PC-3 (cell line): ENCODE measurements around the gene CPT1C. TPM values are rescaled to one million over a fixed set of nuclear protein-coding genes. Genes with fewer than 3 reads are reported as not detected.

Source experiments
- ATAC-seq: fragments of 200-7000 bp; cut with Tn5 transposase; 2 replicates; pipeline ENCODE4 v1.9.1; 2020; ENCODE audit warnings: mild to moderate bottlenecking, moderate library complexity
- BruUV-seq: library from RNA; stranded (reverse); fragments of 400-500 nt; replicated peaks from 2 replicates; lab custom pipeline; 2021; lab: Mats Ljungman, UMichigan
- CTCF ChIA-PET: fragments of 300-600 bp; sonication (Branson Sonifier 250); formaldehyde crosslinking; loops from one replicate; lab custom pipeline; 2022; ENCODE audit warnings: antibody characterized with exemption; lab: Charles Lee
- POLR2A ChIA-PET: fragments of 300-600 bp; sonication (Branson Sonifier 250); formaldehyde crosslinking; loops from one replicate; lab custom pipeline; 2022; ENCODE audit warnings: antibody characterized with exemption; ENCODE audit not compliant: unreplicated experiment; lab: Charles Lee
- DNase-seq: peaks from one replicate; pipeline ENCODE4 v3.0.0-alpha.2; 2015
- H2AFZ ChIP-seq: fragments of 300-600 bp; sonication (generic); 2 replicates; pipeline ENCODE4 v1.6.0; 2016; ENCODE audit warnings: antibody characterized with exemption, low read length
- H3F3A ChIP-seq: fragments of 300-600 bp; sonication (generic); one replicate; pipeline ENCODE4 v1.6.0; 2017; ENCODE audit warnings: antibody characterized with exemption, low read length, control low read depth, mild to moderate bottlenecking; ENCODE audit not compliant: unreplicated experiment
- H3K27ac ChIP-seq: fragments of 300-600 bp; sonication (generic); 2 replicates; pipeline ENCODE4 v1.5.1; 2016; ENCODE audit warnings: mild to moderate bottlenecking, low read length
- H3K27me3 ChIP-seq: fragments of 300-600 bp; sonication (generic); 2 replicates; pipeline ENCODE4 v1.6.1; 2016; ENCODE audit warnings: low read length, mixed read lengths
- H3K36me3 ChIP-seq: fragments of 300-600 bp; sonication (generic); 2 replicates; pipeline ENCODE4 v1.6.1; 2016; ENCODE audit warnings: low read depth, mixed run types, low read length, mixed read lengths
- H3K4me1 ChIP-seq: fragments of 300-600 bp; sonication (generic); 2 replicates; pipeline ENCODE4 v1.5.1; 2016; ENCODE audit warnings: low read length; ENCODE audit not compliant: insufficient read depth
- H3K4me2 ChIP-seq: fragments of 300-600 bp; sonication (generic); 2 replicates; pipeline ENCODE4 v1.6.0; 2016; ENCODE audit warnings: low read length
- H3K4me3 ChIP-seq: fragments of 300-600 bp; sonication (generic); 2 replicates; pipeline ENCODE4 v1.5.1; 2016; ENCODE audit warnings: mild to moderate bottlenecking, low read length, mixed read lengths
- H3K79me2 ChIP-seq: fragments of 300-600 bp; sonication (generic); 2 replicates; pipeline ENCODE4 v1.6.1; 2017; ENCODE audit warnings: low read length, mixed read lengths
- H3K9ac ChIP-seq: fragments of 300-600 bp; sonication (generic); 2 replicates; pipeline ENCODE4 v1.6.0; 2016; ENCODE audit warnings: mild to moderate bottlenecking, low read length
- H3K9me2 ChIP-seq: fragments of 300-600 bp; sonication (generic); replicated peaks from 2 replicates; pipeline ENCODE4 v1.6.1; 2016; ENCODE audit warnings: mixed run types, low read length, mixed read lengths
- H3K9me3 ChIP-seq: fragments of 300-600 bp; sonication (generic); 2 replicates; pipeline ENCODE4 v1.6.1; 2016; ENCODE audit warnings: low read length, mixed read lengths
- H4K20me1 ChIP-seq: fragments of 300-600 bp; sonication (generic); 2 replicates; pipeline ENCODE4 v1.6.1; 2016; ENCODE audit warnings: low read length, mixed read lengths
- EZH2 ChIP-seq: fragments of 300-600 bp; sonication (generic); IDR thresholded peaks from one replicate; pipeline ENCODE4 v1.6.1; 2017; ENCODE audit warnings: antibody characterized with exemption, mild to moderate bottlenecking, low read length; ENCODE audit not compliant: unreplicated experiment
- EZH2phosphoT487 ChIP-seq: fragments of 300-600 bp; sonication (generic); IDR thresholded peaks from 2 replicates; pipeline ENCODE4 v1.6.1; 2018; ENCODE audit warnings: mild to moderate bottlenecking, antibody characterized with exemption, low read length, borderline replicate concordance
- intact Hi-C: fragments of 100-400 bp; cut with micrococcal nuclease; formaldehyde crosslinking; loops from 2 replicates; pipeline ENCODE4 v1.9.0; 2023
- total RNA-seq: library from RNA; depleted of rRNA; stranded (reverse); fragments of >200 nt; gene quantifications from 2 replicates; pipeline ENCODE4 v1.2.3, GENCODE V29; 2014
- TF ChIP-seq, protein P1 (sequence below): fragments of 300-600 bp; sonication (generic); conservative IDR thresholded peaks from 2 replicates; pipeline ENCODE4 v1.5.1; 2017; ENCODE audit warnings: antibody characterized with exemption, low read depth, mild to moderate bottlenecking, low read length

CPT1C gene
- total RNA-seq, 1 experiment from 2014 or later, result 11.5 TPM

DNA sequence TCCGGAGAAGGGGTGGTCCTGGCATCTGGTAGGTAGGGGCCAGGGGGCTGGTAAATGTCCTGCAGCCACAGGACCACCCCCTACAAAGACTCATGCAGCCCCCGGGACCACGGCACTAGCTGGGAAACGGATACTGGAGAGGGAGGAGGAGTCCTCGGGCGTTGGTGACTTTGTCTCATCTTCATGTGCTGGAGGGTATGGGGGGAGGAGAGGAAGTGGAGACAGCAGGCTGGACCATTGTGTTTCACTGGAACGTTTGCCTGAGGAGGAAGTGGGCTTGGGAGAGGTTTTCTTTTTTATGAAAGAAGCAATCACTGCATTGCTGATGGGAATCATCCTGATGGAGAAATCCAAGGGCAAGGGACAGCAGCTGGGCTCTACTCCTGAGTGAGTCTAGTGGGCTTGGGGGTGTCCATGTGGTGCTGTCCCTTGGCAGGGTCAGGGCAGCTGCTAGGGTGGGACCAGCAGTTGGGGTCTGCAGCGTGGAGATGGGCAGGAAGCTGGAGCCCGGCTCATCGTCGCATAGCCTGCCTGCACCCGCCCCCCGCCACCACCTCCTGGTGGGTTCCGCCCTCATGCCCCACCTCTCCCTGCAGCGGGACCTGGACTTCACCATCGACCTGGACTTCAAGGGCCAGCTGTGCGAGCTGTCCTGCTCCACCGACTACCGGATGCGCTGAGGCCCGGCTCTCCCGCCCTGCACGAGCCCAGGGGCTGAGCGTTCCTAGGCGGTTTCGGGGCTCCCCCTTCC, 3.2 kb upstream of the CPT1C start:
- DNase-seq (peak; percentile 31), ATAC-seq (no peak)
- Histone ChIP-seq H3K9ac (no peak overlapping the region), H4K20me1 (peaks cover 14% of the 10 kb centered on the region; the same call in 1 of the 2 replicates), H3K79me2 (no peaks in the 10 kb centered on the region), H3K9me3 (no peaks in the 10 kb centered on the region), H3F3A (no peaks in the 10 kb centered on the region), H3K36me3 (peaks cover 31% of the 10 kb centered on the region), H3K4me2 (no peak overlapping the region), H3K27ac (no peak overlapping the region), H2AFZ (no peak overlapping the region), H3K27me3 (no peaks in the 10 kb centered on the region), H3K4me3 (no peak overlapping the region), H3K4me1 (peaks cover 19% of the 10 kb centered on the region), H3K9me2 (no peaks in the 10 kb centered on the region)
- CTCF ChIA-PET, result no interaction called here
- TF ChIP-seq EZH2phosphoT487 (no peak), EZH2 (no peak)
- intact Hi-C loops, result no loop called here
- POLR2A ChIA-PET, result no interaction called here
- no TSS peak for BruUV-seq

DNA sequence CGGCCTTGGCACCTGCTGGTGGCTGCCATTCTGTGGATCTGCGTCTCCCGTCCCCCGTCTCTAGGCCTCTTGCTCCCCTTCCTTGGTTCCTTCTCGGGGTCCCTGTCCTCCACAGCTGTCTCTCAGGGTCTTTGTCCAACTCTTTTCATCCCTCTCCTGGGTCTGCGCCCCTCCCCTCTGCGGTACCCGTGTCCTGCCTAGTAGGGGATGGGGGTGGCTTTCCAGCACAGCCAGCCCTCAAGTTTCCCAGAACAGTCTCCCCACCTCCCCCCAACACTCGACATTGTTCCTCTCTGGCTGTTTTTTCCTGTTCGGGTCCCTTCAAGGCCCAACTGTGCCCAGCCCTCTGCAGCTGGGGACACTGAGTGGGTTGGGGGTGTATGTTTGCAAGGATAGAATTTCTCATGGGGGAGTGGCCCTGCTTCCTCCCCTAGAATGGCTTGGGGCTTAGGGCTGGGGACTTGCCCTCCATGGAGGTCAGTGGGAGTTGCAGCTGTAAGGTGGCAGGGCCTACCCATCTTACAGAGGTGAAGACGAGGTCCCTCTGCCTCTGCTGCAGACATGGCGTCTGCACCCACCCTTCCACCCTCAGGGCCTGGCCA, 2.3 kb upstream of the CPT1C start:
- H3F3A ChIP-seq, result no peaks in the 10 kb centered on the region
- ChIA-PET CTCF (interaction anchor here (0.6 kb wide), 1 partner anchor 77 kb away, joined by 6 read pairs; no protein-coding TSS in a partner anchor), POLR2A (no interaction called here)
- BruUV-seq, result no TSS peak
- peaks cover 14% of the 10 kb centered on the region; the same call in 1 of the 2 replicates for H4K20me1 ChIP-seq
- H3K9me3 ChIP-seq, result no peaks in the 10 kb centered on the region
- 0 out of 2 replicates have a peak overlapping the region, but pooled peaks have one; percentile 99 for H3K4me2 ChIP-seq
- H3K4me3 ChIP-seq, result no peak overlapping the region
- H3K9me2 ChIP-seq, result no peaks in the 10 kb centered on the region
- H3K27me3 ChIP-seq, result no peaks in the 10 kb centered on the region
- H3K79me2 ChIP-seq, result no peaks in the 10 kb centered on the region
- H3K27ac ChIP-seq, result no peak overlapping the region
- H3K4me1 ChIP-seq, result peaks cover 19% of the 10 kb centered on the region
- TF ChIP-seq, protein P1, sequence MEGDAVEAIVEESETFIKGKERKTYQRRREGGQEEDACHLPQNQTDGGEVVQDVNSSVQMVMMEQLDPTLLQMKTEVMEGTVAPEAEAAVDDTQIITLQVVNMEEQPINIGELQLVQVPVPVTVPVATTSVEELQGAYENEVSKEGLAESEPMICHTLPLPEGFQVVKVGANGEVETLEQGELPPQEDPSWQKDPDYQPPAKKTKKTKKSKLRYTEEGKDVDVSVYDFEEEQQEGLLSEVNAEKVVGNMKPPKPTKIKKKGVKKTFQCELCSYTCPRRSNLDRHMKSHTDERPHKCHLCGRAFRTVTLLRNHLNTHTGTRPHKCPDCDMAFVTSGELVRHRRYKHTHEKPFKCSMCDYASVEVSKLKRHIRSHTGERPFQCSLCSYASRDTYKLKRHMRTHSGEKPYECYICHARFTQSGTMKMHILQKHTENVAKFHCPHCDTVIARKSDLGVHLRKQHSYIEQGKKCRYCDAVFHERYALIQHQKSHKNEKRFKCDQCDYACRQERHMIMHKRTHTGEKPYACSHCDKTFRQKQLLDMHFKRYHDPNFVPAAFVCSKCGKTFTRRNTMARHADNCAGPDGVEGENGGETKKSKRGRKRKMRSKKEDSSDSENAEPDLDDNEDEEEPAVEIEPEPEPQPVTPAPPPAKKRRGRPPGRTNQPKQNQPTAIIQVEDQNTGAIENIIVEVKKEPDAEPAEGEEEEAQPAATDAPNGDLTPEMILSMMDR, result no peak
- TF ChIP-seq EZH2phosphoT487 (no peak), EZH2 (no peak)
- ATAC-seq (no peak), DNase-seq (no peak)
- H3K9ac ChIP-seq, result no peak overlapping the region
- H3K36me3 ChIP-seq, result peaks cover 23% of the 10 kb centered on the region
- no peak overlapping the region for H2AFZ ChIP-seq
- intact Hi-C loops, result no loop called here

DNA sequence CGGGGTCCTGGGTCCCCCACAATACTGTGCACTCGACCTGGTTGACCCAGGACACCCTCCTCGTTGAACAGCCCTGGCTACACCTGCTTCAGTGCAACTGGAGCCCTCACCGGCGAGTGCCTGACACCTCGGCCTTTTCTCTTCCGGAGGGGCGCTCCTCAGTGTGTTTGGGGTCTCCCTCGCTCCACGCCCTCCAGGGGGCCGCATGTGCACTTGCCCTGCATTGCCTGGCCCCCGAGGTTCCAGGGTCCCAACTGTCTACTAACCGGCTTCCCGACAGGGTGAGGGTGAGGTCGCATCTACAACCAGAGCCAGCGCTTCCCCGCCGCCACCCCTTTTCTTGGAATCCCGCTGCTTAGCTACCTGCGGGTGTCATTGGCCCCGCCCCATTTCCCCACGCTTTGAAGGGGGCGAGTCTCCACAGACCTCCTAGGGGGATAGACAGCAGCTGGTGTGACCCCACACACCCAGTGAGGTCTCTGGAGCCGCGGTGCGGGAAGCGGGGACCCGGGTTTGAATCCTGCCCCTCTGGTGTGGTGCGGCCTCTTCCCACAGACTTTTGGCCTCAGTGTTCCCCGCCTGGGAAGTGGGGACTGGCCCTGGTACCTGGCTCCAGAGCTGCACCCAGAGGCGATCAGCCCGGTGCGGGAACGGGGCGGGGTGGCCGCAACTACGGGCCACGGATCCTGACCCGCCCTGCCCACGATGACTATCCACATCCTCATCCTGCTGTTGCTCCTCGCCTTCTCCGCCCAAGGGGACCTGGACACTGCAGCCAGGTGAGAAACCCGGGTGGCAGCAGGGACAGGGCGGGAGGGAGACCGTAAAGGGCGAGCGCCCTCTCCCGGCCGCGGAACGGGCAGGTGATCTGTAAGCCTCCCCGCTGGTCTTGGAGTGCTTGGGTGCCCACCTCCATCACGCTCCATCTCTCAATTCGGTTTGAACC, 1.5 kb upstream of the CPT1C start, which contains the start of gene ADM5:
Gene ADM5 (plus strand): TSS at position 462 of the 946 bp plus-strand sequence. CDS start 244 bp downstream, at position 706.
- H3K9me2 ChIP-seq, result no peaks in the 10 kb centered on the region
- H3K9me3 ChIP-seq, result no peaks in the 10 kb centered on the region
- no peaks in the 10 kb centered on the region for H3F3A ChIP-seq
- H3K36me3 ChIP-seq, result peaks cover 16% of the 10 kb centered on the region
- CTCF ChIA-PET, result interaction anchor here (0.6 kb wide), 1 partner anchor 78 kb away, joined by 6 read pairs; no protein-coding TSS in a partner anchor
- ATAC-seq, result peak; percentile 69
- no peaks in the 10 kb centered on the region for H3K27me3 ChIP-seq
- peaks cover 19% of the 10 kb centered on the region for H3K4me1 ChIP-seq
- intact Hi-C loops, result loop anchor here (2.0 to 5.0 kb wide), 2 partner anchors 77 to 118 kb away; partner anchors contain the start of gene AP2A1
- BruUV-seq, result no TSS peak
- peak within 1 kb of the TSS; percentile 85 for H2AFZ ChIP-seq
- peak within 1 kb of the TSS; percentile 64 for H3K9ac ChIP-seq
- POLR2A ChIA-PET, result interaction anchor here (0.6 kb wide), 2 partner anchors 161 to 639 kb away, joined by 3 to 5 read pairs; no protein-coding TSS in a partner anchor
- no peaks in the 10 kb centered on the region for H3K79me2 ChIP-seq
- peak within 1 kb of the TSS; percentile 82 for H3K4me3 ChIP-seq
- peaks cover 14% of the 10 kb centered on the region; the same call in 1 of the 2 replicates for H4K20me1 ChIP-seq
- H3K27ac ChIP-seq, result no peak within 1 kb of the TSS
- TF ChIP-seq EZH2phosphoT487 (no peak), EZH2 (no peak)
- TF ChIP-seq, protein P1, result peak; percentile 94
- DNase-seq, result peak; percentile 83
- H3K4me2 ChIP-seq, result peak within 1 kb of the TSS; percentile 99
